Erythroblast (primary cell): ENCODE data around the gene TDP1.

Experiments
- GATA1 ChIP-seq: IDR thresholded peaks from 2 replicates; pipeline ENCODE4 v1.6.1; 2011; ENCODE audit warnings: low read depth, mild to moderate bottlenecking, control low read depth, low read length, moderate library complexity
- POLR2A ChIP-seq: IDR thresholded peaks from 2 replicates; pipeline ENCODE4 v1.6.1; 2011; ENCODE audit warnings: mild to moderate bottlenecking, low read length

- TF ChIP-seq POLR2A: no peak
- TF ChIP-seq GATA1: no peak
Observed at GRCh38 chr14:89912221-89912620, 43.5 kb upstream of the TDP1 start.
